Sigmoid colon (tissue), 7 donors: Measurements from ENCODE around the gene TAOK2. TPM values are rescaled to one million over a fixed set of nuclear protein-coding genes. Genes with fewer than 3 reads are reported as not detected.

Experiments used
- DNase-seq: peaks from one replicate; pipeline ENCODE4 v3.0.0-alpha.2; 2019
- H3K27ac ChIP-seq, 4 donors: fragments of 200-600 bp; sonication (generic); one replicate each; pipeline ENCODE4 v1.5.1; 2016 to 2019; ENCODE audit warnings: mild to moderate bottlenecking in 1 of 4
- H3K27me3 ChIP-seq, 3 donors: fragments of 200-600 bp; sonication (generic); one replicate each; pipeline ENCODE4 v1.5.1; 2019; ENCODE audit warnings: mild to moderate bottlenecking in 1 of 3
- H3K36me3 ChIP-seq, 4 donors: fragments of 200-600 bp; sonication (generic); one replicate each; pipeline ENCODE4 v1.5.1; 2016 to 2019
- H3K4me1 ChIP-seq, 4 donors: fragments of 200-600 bp; sonication (generic); one replicate each; pipeline ENCODE4 v1.5.1; 2017 to 2019
- H3K4me3 ChIP-seq, 4 donors: fragments of 200-600 bp; sonication (generic); one replicate each; pipeline ENCODE4 v1.5.1; 2017 to 2019; ENCODE audit warnings: mild to moderate bottlenecking in 2 of 4, moderate library complexity in 1 of 4
- H3K9me3 ChIP-seq, 4 donors: fragments of 200-600 bp in 3 of 4; sonication (generic) in 3 of 4; one replicate each; pipeline versions ENCODE4 v1.5.1 to v1.6.1; 2013 to 2019
- CTCF ChIP-seq, 4 experiments: fragments of 450-650 bp in 3 of 4; fragments of 200-600 bp in 1 of 4; IDR thresholded peaks; one replicate each; pipeline ENCODE4 v1.5.1; 2016 to 2019; ENCODE audit warnings: antibody characterized with exemption in 4 of 4, mild to moderate bottlenecking in 3 of 4, moderate library complexity in 2 of 4
- EP300 ChIP-seq, 4 donors: sonication (generic); formaldehyde crosslinking; IDR thresholded peaks; one replicate each; pipeline ENCODE4 v1.6.1; 2017; ENCODE audit warnings: antibody characterized with exemption in 4 of 4
- POLR2A ChIP-seq, 2 donors: fragments of 450-650 bp; IDR thresholded peaks; one replicate each; pipeline ENCODE4 v1.6.1; 2016; ENCODE audit warnings: antibody characterized with exemption in 2 of 2, mild to moderate bottlenecking in 2 of 2, moderate library complexity in 2 of 2
- POLR2AphosphoS5 ChIP-seq, 4 donors: sonication (generic); formaldehyde crosslinking; IDR thresholded peaks; one replicate each; pipeline ENCODE4 v1.6.1; 2017; ENCODE audit warnings: antibody characterized with exemption in 4 of 4
- WGBS, 2 donors: extraction: QIAGEN DNeasy Blood & Tissue Kit; methylation state at CpG; one replicate each; pipeline ENCODE4 v1.1.7; 2013; 5-methylcytosine and 5-hydroxymethylcytosine counted together
- intact Hi-C: fragments of 100-400 bp; cut with DNase I; formaldehyde crosslinking; loops from one replicate; pipeline ENCODE4 v1.15.1; 2023
- polyA plus RNA-seq, 3 donors: library from polyadenylated mRNA; stranded (reverse); fragments of 200-250 nt; gene quantifications; one replicate each; pipeline ENCODE4 v1.2.3, GENCODE V29; 2013
- total RNA-seq, 4 donors: library from RNA; depleted of rRNA; stranded (reverse); fragments of >200 nt; gene quantifications; one replicate each; pipeline ENCODE4 v1.1.0, GENCODE V29; 2016
- donor health status: healthy with polysubstance abuse.
- donor health status: Bipolar disorder and iron deficiency.
- donor health status: healthy.

The TAOK2 gene
- total and polyA plus RNA-seq, 7 donors = 9.0 to 42.2 (median 28.2) TPM

GRCh38 chr16:29995324-29995910, 21.7 kb downstream of the TAOK2 start, which contains the start of gene HIRIP3:
Gene HIRIP3 (minus strand): TSS chr16:29995617. CDS start chr16:29995605, 12 bp downstream.
- TF ChIP-seq POLR2A (IDR thresholded peaks at IDR 0.05) = peak; percentile 11 to 38
- TF ChIP-seq CTCF (IDR thresholded peaks at IDR 0.05) = no peak
- peak in 3 of 4 donors; percentile 67 to 86 (median 84) for TF ChIP-seq POLR2AphosphoS5 (IDR thresholded peaks at IDR 0.05)
- no peak for TF ChIP-seq EP300 (IDR thresholded peaks at IDR 0.05)
- Histone ChIP-seq H3K36me3 (peaks cover 0 to 61% (median 17%) of the 10 kb centered on the region in 4 donors), H3K4me3 (peak within 1 kb of the TSS; percentile 74 to 96 (median 80)), H3K27me3 (no peaks in the 10 kb centered on the region), H3K4me1 (peaks cover 0 to 34% (median 25%) of the 10 kb centered on the region in 4 donors), H3K27ac (peak within 1 kb of the TSS; percentile 95 to 98 (median 95)), H3K9me3 (no peaks in the 10 kb centered on the region)
- DNase-seq = peak; percentile 94
- intact Hi-C loops = loop anchor here (1.0 to 10.0 kb wide), 4 partner anchors 22 to 99 kb away; partner anchors contain the start of genes KCTD13, TAOK2, TBX6 and TMEM219
- WGBS, 2 donors = 0 to 1% methylated on average over 53 of the region's 53 CpGs

- intact Hi-C loops = loop anchor here (1.0 to 10.0 kb wide), 4 partner anchors 23 to 99 kb away; partner anchors contain the start of genes KCTD13, TAOK2, TBX6 and TMEM219
- 0% methylated on average over 65 of the region's 65 CpGs for WGBS, 2 donors
These were observed 22.5 kb downstream of the TAOK2 start, which contains the start of gene INO80E for GRCh38 chr16:29995911-29996765. Gene INO80E (plus strand): TSS chr16:29996241. CDS start chr16:29996311, 70 bp downstream.

GRCh38 chr16:29996766-29997250, 23.1 kb downstream of the TAOK2 start:
- peaks cover 0 to 60% (median 13%) of the 10 kb centered on the region in 4 donors for H3K36me3 ChIP-seq
- H3K27ac ChIP-seq = peak overlapping the region; percentile 95 to 98 (median 95)
- peak overlapping the region; percentile 74 to 96 (median 80) for H3K4me3 ChIP-seq
- peaks cover 0 to 34% (median 25%) of the 10 kb centered on the region in 4 donors for H3K4me1 ChIP-seq
- H3K27me3 ChIP-seq = no peaks in the 10 kb centered on the region
- intact Hi-C loops = loop anchor here (5.0 to 10.0 kb wide), 2 partner anchors 70 to 98 kb away; partner anchors contain the start of genes KCTD13, TBX6 and YPEL3
- TF ChIP-seq CTCF (IDR thresholded peaks at IDR 0.05) (no peak), EP300 (IDR thresholded peaks at IDR 0.05) (no peak), POLR2A (IDR thresholded peaks at IDR 0.05) (no peak), POLR2AphosphoS5 (IDR thresholded peaks at IDR 0.05) (no peak)
- no peaks in the 10 kb centered on the region for H3K9me3 ChIP-seq
- WGBS, 2 donors = 22% methylated on average over 9 of the region's 9 CpGs
- no peak for DNase-seq

More at GRCh38 chr16:29995911-29996765, 22.5 kb downstream of the TAOK2 start, which contains the start of gene INO80E:
- H3K36me3 ChIP-seq = peaks cover 0 to 61% (median 14%) of the 10 kb centered on the region in 4 donors
- DNase-seq = peak; percentile 99
- H3K27me3 ChIP-seq = no peaks in the 10 kb centered on the region
- peak within 1 kb of the TSS; percentile 95 to 98 (median 95) for H3K27ac ChIP-seq
- H3K9me3 ChIP-seq = no peaks in the 10 kb centered on the region
- H3K4me3 ChIP-seq = peak within 1 kb of the TSS; percentile 74 to 96 (median 80)
- TF ChIP-seq CTCF (IDR thresholded peaks at IDR 0.05) (no peak), POLR2AphosphoS5 (IDR thresholded peaks at IDR 0.05) (peak; percentile 62 to 82 (median 76)), EP300 (IDR thresholded peaks at IDR 0.05) (peak in 1 of 4 donors; percentile 28), POLR2A (IDR thresholded peaks at IDR 0.05) (peak; percentile 8 to 28)
- peaks cover 0 to 34% (median 25%) of the 10 kb centered on the region in 4 donors for H3K4me1 ChIP-seq

GRCh38 chr16:29999605-30000004, 25.9 kb downstream of the TAOK2 start:
- TF ChIP-seq POLR2AphosphoS5 (IDR thresholded peaks at IDR 0.05) (no peak), EP300 (IDR thresholded peaks at IDR 0.05) (no peak), CTCF (IDR thresholded peaks at IDR 0.05) (no peak), POLR2A (IDR thresholded peaks at IDR 0.05) (no peak)
- intact Hi-C loops = loop anchor here (5.0 to 10.0 kb wide), 2 partner anchors 72 to 95 kb away; partner anchors contain the start of genes KCTD13, TBX6 and YPEL3
- H3K4me3 ChIP-seq = no peak overlapping the region
- H3K36me3 ChIP-seq = peaks cover 0 to 53% (median 9%) of the 10 kb centered on the region in 4 donors
- H3K9me3 ChIP-seq = no peaks in the 10 kb centered on the region
- no peak for DNase-seq
- peaks cover 0 to 22% (median 17%) of the 10 kb centered on the region in 4 donors for H3K4me1 ChIP-seq
- no peaks in the 10 kb centered on the region for H3K27me3 ChIP-seq
- WGBS, 2 donors = 91 to 93% methylated on average over 6 of the region's 6 CpGs
- H3K27ac ChIP-seq = no peak overlapping the region
